PFSK-1 (cell line): ENCODE data around the gene TM9SF1.

Source experiments
- FOXP2 ChIP-seq: optimal IDR thresholded peaks from 2 replicates; pipeline ENCODE3; 2011; ENCODE audit warnings: borderline replicate concordance, control low read depth, inconsistent platforms; ENCODE audit not compliant: insufficient read depth; ENCODE audit errors: extremely low read length, extremely low read depth
- POLR2AphosphoS5 ChIP-seq: IDR thresholded peaks from 2 replicates; pipeline ENCODE4 v1.6.1; 2012; ENCODE audit warnings: low read depth, mild to moderate bottlenecking, control low read depth, low read length, moderate library complexity
- SIN3A ChIP-seq: IDR thresholded peaks from 2 replicates; pipeline ENCODE4 v1.6.1; 2012; ENCODE audit warnings: mild to moderate bottlenecking, low read length, moderate library complexity, borderline replicate concordance; ENCODE audit not compliant: insufficient read depth
- TAF1 ChIP-seq: IDR thresholded peaks from 2 replicates; pipeline ENCODE4 v1.6.1; 2012; ENCODE audit warnings: low read length, control low read depth, borderline replicate concordance; ENCODE audit not compliant: insufficient read depth
- TF ChIP-seq, protein P1 (sequence below), 2 experiments: IDR thresholded peaks; 2 replicates each; pipeline versions ENCODE4 v1.6.1 to v1.8.0; 2011 to 2012; ENCODE audit warnings: low read depth in 2 of 2, low read length in 2 of 2, control low read depth in 1 of 2, inconsistent platforms in 1 of 2, mild to moderate bottlenecking in 1 of 2, moderate library complexity in 1 of 2; ENCODE audit not compliant: insufficient read depth in 1 of 2

The TM9SF1 gene

GRCh38 chr14:24238527-24239037 lies 43.3 kb upstream of the TM9SF1 start:
- no peak for TF ChIP-seq POLR2AphosphoS5
- TF ChIP-seq SIN3A, result no peak
- TF ChIP-seq TAF1, result no peak
- TF ChIP-seq, protein P1, sequence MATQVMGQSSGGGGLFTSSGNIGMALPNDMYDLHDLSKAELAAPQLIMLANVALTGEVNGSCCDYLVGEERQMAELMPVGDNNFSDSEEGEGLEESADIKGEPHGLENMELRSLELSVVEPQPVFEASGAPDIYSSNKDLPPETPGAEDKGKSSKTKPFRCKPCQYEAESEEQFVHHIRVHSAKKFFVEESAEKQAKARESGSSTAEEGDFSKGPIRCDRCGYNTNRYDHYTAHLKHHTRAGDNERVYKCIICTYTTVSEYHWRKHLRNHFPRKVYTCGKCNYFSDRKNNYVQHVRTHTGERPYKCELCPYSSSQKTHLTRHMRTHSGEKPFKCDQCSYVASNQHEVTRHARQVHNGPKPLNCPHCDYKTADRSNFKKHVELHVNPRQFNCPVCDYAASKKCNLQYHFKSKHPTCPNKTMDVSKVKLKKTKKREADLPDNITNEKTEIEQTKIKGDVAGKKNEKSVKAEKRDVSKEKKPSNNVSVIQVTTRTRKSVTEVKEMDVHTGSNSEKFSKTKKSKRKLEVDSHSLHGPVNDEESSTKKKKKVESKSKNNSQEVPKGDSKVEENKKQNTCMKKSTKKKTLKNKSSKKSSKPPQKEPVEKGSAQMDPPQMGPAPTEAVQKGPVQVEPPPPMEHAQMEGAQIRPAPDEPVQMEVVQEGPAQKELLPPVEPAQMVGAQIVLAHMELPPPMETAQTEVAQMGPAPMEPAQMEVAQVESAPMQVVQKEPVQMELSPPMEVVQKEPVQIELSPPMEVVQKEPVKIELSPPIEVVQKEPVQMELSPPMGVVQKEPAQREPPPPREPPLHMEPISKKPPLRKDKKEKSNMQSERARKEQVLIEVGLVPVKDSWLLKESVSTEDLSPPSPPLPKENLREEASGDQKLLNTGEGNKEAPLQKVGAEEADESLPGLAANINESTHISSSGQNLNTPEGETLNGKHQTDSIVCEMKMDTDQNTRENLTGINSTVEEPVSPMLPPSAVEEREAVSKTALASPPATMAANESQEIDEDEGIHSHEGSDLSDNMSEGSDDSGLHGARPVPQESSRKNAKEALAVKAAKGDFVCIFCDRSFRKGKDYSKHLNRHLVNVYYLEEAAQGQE (IDR thresholded peaks at IDR 0.05; ENCODE audit: insufficient read depth in 1 of 2, low read depth in 2 of 2, low read length in 2 of 2), result no peak
- TF ChIP-seq FOXP2, result no peak

DNA sequence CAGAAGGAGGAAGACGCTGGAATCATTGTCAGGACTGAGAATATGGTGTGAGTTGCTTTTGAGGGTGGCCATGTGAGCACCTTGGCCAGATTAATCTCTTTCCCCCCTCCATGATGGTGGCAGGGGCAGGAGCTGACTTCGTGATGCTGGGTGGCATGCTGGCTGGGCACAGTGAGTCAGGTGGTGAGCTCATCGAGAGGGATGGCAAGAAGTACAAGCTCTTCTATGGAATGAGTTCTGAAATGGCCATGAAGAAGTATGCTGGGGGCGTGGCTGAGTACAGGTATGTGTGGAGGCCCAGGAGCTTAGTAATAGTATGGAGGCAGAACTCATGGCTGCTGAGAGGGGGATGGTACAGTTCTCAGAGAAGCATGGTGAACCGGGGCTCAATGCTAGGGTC lies 42.9 kb upstream of the TM9SF1 start:
- TF ChIP-seq FOXP2 (no peak), POLR2AphosphoS5 (no peak), SIN3A (no peak)
- TF ChIP-seq, protein P1 (IDR thresholded peaks at IDR 0.05; ENCODE audit: insufficient read depth in 1 of 2, low read depth in 2 of 2, low read length in 2 of 2), result no peak

DNA sequence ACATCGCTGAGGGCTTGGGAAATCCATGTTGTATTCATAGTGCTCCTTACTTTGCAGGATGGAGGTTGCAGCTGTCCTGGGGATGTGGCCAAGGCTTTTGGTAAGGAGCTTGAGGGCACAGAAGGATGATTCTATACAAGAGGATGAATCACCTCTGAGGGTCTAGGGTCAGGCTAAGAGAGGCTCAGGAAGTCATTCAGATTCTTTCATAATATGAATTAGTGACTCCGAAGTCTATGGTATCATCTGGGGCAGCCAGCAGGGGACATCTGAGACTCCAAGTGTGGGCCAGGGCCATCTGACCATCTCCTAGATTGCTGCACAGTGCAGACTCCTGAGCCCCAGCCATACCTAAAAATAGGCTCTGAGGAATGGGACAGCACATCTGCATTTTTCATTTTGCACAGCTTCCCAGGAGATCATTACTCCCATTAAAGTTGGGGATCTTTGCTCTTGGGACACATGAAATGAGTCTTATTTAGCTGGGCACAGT lies 42.3 kb upstream of the TM9SF1 start:
- TF ChIP-seq SIN3A (no peak), POLR2AphosphoS5 (no peak), FOXP2 (no peak)
- TF ChIP-seq, protein P1 (IDR thresholded peaks at IDR 0.05; ENCODE audit: insufficient read depth in 1 of 2, low read depth in 2 of 2, low read length in 2 of 2), result no peak

GRCh38 chr14:24236689-24237462 lies 41.6 kb upstream of the TM9SF1 start:
- no peak for TF ChIP-seq TAF1
- TF ChIP-seq POLR2AphosphoS5, result no peak
- no peak for TF ChIP-seq FOXP2
- TF ChIP-seq SIN3A, result no peak
- TF ChIP-seq, protein P1 (IDR thresholded peaks at IDR 0.05; ENCODE audit: insufficient read depth in 1 of 2, low read depth in 2 of 2, low read length in 2 of 2), result no peak
